H54 (cell line): ENCODE data around the gene WNT5A.

Experiments used
- DNase-seq: peaks from one replicate; pipeline ENCODE4 v3.0.0; 2011; ENCODE audit warnings: low spot score, mixed read lengths; ENCODE audit not compliant: insufficient read length
- FAIRE-seq: peaks from 3 replicates; lab custom pipeline; 2011; peaks lifted over from hg19 to GRCh38; lab: Jason Lieb, UNC
- POLR2A ChIP-seq: IDR thresholded peaks from 2 replicates; pipeline ENCODE4 v1.6.1; 2011; ENCODE audit warnings: low read depth, mild to moderate bottlenecking, low read length

Gene WNT5A

DNA sequence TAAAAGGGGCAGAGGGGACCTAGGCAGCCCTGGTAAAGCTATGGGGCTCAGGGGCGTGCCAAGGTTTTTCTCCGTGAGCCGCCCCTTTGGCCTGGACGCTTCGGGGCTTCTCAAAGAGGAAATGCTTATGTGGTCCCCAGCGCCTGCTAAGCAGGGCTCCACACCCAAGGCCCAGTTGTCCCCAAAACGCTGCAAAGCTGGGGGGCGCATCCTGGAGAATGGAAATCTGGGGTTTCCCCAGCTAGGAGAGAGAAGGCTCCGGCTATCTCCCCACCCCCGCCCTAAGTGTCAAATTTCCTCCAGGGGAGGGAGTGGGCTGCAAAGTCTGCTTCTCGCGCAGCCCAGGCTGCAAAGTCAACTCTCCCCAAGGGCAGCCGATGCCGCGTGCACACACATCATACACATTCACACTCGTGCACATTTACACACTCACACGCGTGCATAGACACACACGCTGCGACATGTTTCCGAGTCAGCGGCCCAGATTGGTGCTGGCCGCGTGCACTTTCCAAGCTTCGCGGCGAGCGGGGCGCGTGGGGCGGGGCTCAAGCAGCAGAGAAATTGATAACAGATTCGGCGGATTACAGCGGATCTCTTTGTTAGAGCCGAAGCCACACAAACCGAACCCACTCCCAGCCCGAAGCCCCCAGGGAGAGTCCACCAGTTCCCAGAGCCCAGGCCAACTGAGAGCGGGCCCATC lies 4.5 kb downstream of the WNT5A start:
- TF ChIP-seq POLR2A: no peak
- no peak for DNase-seq
- FAIRE-seq: no peak

DNA sequence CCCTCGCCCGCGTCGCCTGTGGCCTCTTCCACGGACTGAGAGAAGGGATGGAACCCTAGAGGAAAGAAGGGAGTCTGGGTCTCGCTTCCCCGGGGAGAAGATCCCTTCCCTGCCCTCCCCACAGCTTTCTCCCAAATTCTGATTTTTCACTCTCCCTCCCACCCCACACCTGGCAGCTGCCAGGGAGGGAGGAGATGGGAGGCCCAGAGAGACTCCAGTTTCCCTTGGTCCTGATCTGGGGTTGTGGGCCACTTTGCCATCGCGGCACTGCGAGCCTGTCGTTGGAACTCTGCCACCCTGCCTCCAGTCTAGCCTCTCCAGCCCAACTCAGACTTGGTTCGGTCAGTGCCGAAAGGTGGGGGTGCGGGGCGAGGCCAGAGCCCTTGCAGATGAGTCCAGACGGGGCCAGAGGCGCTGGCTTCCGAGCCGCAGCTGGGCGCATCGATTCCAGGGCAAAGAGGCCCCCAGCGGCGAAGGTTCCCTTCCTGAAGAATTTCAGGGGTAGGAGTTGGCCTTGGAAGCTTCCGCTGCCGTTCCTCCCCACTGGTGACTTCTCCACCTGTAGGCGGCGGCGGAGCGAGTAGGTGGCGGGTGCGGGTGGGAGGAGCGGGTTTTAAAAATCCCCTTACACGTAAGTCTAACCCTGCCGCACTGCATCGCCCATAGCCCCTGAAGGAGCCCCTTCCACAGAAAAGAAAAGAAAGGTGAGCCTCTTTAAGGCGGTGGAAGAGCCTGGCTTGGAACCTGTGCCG lies 5.2 kb downstream of the WNT5A start:
- no peak for DNase-seq
- no peak for FAIRE-seq
- TF ChIP-seq POLR2A: no peak

DNA sequence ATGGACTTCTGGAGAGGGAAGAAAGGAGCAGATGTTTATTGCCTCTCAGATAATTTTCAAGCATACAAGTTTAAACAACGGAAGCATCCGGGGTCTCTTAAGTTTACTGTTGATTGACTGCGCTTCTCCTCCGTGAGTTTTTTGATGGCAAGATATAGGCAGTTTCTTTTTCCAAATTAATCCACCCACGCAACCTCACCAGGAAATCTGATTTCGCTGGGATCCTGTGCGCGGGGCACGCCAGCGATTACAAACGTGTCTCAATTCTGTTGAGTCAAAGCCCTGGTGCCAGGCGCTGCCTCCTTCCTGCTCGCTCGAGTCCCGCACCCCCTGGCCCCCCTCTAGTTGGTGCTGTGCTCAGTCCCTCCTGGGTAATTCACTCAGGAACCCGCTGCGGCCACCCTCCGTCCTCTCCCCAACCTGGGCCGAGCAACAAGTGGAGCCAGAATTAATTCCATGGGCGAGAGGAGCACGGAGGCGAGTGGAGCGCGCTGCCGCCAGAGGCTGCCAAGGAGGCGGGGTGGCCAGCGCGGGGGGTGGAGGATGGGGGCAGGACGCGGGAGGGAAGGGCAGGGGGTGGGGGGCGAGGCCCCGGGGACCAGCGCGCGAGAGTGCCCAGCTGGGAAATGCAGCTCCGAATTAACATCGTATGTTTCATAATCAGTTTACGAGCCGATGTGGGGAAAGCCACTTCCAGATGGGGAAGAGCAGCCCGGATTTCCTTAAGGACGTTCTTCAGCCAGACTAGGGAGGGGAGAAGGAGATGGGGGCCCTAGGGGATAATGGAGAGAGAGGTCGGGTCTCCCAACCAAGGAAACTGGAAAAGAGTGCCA lies 6.0 kb downstream of the WNT5A start:
- no peak for DNase-seq
- no peak for FAIRE-seq
- no peak for TF ChIP-seq POLR2A

DNA sequence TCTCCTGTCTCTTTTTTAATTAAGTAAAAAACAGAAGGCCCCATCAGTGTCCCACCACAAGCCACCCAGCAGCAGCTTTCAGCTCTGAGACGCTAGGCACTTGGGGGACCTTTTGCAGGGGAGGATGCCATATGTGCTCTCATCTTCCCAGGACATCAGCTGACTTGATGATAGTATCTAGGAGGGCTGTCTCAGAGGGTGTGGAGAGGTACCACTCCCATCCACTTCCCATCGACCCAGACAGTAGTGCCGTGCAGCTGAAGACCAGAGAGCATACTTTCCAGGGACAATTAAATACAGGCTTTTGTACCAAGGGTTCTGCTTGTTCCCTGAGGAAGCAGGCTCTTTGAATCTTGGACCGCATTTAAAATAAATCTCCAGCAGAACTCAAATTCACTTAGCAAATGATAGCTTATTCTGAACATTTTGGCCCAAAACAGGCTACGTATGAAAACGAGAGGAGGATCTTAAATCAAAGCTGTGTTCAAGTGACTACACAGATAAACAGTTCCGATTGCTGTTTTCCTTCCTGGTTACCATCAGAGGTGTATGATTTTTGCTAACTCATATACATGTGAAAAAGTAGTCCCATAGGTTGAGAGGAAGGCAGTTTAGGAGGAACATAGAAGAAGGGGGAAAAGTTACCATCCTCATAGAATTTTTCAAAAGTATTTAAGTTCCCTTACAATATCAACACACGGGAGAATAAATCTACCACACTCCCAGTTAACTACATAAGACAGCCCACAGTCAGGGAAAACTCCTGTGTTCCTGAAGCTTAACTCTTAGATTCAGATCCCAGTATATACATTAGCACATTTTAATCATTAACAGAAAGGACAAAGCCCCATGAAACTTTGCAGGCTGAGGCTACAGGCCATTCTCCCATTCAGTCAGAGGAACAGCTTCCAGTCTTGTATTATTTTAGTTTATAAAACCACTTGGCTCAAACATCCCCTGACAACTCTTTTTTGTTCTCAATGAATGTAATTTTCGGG lies 9.5 kb downstream of the WNT5A start:
- FAIRE-seq (no peak), DNase-seq (no peak)
- TF ChIP-seq POLR2A: no peak

DNA sequence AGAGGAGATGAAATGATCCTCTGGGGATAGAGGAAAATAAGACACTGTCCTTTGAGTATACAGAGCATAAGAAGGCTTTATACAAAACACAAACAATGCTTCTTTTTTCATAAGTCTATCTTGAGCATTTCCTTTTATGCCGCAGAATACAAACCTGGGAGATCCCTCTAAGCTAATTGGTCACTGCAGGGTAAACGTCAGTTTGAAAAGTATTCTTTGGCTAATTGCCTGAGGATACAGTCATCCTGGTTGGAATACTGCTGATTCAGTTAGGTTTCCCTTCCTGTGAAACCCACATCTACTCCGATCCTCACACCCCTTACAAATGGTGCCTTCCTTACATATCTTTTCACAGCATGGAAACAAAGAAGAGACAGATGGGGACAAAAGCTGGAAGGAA lies 10.6 kb downstream of the WNT5A start:
- FAIRE-seq (no peak), DNase-seq (peak; percentile 47)
- TF ChIP-seq POLR2A: no peak

DNA sequence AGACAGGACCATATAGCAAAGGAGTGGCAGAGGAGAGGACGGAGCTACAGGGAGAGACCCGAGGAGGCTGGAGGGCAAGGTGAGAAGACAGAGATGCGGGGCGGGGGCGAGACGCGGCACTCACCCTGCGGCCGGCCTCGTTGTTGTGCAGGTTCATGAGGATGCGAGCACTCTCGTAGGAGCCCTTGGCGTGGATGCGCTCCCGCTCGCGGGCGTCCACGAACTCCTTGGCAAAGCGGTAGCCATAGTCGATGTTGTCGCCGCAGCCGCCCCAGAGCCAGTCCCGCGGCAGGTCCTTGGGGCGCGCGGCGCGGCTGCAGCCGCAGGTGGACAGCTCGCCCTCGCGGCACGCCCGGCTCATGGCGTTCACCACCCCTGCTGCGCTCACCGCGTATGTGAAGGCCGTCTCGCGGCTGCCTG lies 12.9 kb downstream of the WNT5A start:
- FAIRE-seq: no peak
- DNase-seq: no peak
- no peak for TF ChIP-seq POLR2A

DNA sequence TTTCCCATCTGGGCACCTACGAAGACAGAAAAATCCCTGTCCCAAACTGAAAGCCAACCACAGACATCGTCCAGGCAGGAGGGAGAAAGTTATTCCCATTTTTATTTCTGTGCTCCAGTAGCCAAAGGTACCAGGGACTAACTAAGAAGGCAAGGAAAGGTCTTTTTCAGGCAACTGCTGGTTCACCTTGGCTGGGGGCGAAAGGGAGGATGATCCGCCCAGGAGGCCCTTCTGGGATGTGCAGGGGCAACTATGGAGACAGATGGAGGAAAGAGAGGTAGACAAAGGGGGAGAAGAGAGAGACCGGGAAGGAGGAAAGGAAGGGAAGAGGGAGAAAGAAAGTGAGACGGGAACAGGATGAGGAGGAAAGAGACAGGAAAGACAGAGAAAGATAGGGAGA lies 13.3 kb downstream of the WNT5A start:
- no peak for DNase-seq
- no peak for TF ChIP-seq POLR2A
- FAIRE-seq: no peak

DNA sequence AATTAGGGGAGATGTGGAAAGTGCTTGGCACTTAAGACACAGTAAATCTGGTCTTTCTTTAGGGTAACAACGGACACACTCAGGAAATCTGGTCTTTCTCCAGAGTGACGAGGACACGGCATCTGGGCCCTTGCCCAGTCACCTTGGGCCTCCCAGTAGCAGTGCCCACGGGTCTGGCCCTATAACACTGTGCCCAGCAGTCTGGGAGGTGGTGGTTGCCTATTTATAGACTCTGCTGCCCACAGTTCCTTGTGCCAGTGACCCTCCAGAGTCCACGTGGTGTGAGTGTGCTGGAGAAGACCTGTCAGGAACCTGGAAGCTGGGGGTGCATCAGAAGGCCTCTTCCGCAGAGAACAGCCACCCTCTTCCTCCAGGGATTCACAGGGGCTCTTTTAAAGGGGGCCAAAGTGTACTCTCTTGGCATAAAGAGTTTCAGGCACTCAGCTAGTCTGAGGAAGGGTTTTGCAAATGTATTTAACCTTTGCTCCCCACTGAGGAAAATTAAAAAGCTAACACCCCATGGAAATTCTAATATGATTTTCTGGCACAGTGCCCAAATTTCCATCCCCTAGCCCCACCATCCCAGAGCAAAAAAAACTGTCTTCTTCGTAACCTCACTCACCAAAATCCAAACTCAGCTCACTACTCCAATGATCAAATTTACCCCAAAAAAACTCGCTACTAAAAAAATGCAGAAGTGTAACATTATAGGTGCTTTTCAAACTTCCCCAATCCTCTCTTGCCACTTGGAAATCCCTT lies 15.4 kb downstream of the WNT5A start:
- DNase-seq (no peak), FAIRE-seq (no peak)
- no peak for TF ChIP-seq POLR2A

DNA sequence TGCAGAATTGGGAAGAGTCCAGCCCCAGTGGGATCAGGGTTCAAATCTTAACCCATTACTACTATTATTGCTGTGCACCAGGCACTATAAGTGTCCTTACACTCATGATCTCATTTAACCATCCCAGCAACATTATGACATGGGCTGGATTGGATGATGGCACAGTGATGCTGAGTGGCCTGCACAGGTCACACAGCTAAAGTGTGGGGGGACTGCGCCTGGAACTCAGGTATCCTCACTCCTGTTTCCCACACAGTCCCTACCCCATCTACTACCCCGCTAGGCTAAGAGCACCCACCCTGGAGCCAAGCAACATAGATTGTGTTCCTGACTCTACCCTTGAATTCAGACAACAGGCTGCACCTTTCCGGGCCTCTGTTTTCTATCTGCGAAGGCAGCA lies 16.0 kb downstream of the WNT5A start:
- TF ChIP-seq POLR2A: no peak
- FAIRE-seq (no peak), DNase-seq (no peak)

DNA sequence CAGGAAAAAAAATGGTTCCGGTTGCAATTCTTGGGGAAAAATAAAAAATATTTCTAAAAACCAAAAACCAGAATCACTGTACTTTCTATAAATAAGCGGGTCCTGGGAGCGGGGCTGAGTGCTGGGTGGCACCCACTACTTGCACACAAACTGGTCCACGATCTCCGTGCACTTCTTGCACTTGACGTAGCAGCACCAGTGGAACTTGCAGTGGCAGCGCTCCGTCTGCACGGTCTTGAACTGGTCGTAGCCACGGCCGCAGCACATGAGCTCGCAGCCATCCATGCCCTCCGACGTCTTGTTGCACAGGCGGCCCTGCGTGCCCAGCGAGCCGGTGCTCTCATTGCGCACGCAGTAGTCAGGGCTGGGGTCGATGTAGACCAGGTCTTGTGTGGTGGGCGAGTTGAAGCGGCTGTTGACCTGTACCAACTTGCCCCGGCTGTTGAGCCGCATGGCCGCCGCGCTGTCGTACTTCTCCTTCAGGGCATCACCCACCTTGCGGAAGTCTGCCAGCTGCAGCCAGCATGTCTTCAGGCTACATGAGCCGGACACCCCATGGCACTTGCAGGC lies 17.1 kb downstream of the WNT5A start:
- no peak for TF ChIP-seq POLR2A
- no peak for FAIRE-seq

DNA sequence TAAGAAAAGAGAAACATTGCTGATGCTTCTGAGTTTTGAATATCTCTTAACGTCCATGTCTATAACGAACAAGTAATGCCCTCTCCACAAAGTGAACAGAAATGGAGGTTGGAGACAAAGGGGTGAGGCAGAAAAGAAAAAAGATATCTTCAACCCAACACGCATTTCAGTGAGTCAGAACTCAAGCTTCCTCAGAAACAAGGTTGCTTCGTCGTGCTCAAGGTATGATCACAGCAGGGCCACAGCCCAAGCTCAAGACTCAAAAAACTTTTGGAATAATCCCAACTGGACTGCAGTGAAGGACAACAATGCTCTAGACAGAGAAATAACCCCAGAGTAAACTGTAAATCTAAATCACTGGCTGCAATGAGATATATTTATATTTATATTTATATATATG lies 18.9 kb downstream of the WNT5A start:
- no peak for DNase-seq
- no peak for FAIRE-seq
- TF ChIP-seq POLR2A: no peak

More for the DNA sequence above, 17.1 kb downstream of the WNT5A start:
- DNase-seq: no peak

DNA sequence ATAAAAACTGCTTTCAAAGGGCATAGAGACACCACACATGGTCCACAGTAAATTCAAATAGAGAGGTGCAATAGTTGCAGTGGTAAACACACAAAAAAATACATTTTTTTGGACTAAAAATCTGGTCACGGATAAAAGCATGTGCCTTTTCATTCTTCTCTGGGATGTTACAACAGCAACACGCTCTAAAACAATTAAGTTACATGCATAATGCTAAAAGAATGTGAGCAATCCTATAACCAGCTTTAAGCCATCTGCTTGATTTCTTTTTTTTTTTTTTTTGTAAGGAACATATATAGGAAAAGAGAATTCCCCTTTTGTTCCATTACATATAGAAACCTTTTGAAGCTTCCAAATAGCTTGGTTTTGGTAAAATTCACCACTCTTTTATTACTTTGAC lies 20.0 kb downstream of the WNT5A start:
- no peak for TF ChIP-seq POLR2A
- FAIRE-seq (no peak), DNase-seq (no peak)
